ENCODE measurements around the gene PRKAA1. TPM values are rescaled to one million over a fixed set of nuclear protein-coding genes. Genes with fewer than 3 reads are reported as not detected.
"Not testable (repeated sequence)": the region's sequence is repeated elsewhere in the genome, so short reads cannot be mapped to it uniquely, and the experiment has no call there.

Gene PRKAA1
- polyA plus RNA-seq, 2 of the 4 experiments (the other 2 are of a cell fraction): 51.5 to 107 TPM

- TF ChIP-seq REST (IDR thresholded peaks at IDR 0.05) (no peak), CHD4 (IDR thresholded peaks at IDR 0.05; ENCODE audit: borderline replicate concordance) (no peak)
Observed at GRCh38 chr5:40826489-40827187, 28.5 kb upstream of the PRKAA1 start (continued).

GRCh38 chr5:40825461-40826043 is 27.4 kb upstream of the PRKAA1 start:
- 96% methylated on average over 11 of the region's 11 CpGs for WGBS (ENCODE audit: missing lambda C conversion rate)
- peak; percentile 28 to 36; a peak in 5 of 6 replicates for ATAC-seq

GRCh38 chr5:40823459-40823858 is 25.3 kb upstream of the PRKAA1 start:
- TF ChIP-seq JUNB (IDR thresholded peaks at IDR 0.05): no peak
- DNase-seq (ENCODE audit: low read depth in 1 of 2, low spot score in 1 of 2): no peak
- no peak for FAIRE-seq
- no peak overlapping the region for H3K4me3 ChIP-seq
- WGBS (ENCODE audit: missing lambda C conversion rate): 40% methylated on average over 1 of the region's 1 CpG
- no peaks in the 10 kb centered on the region for H3K9me3 ChIP-seq
- H3K27ac ChIP-seq: no peak overlapping the region
- no peak overlapping the region for H3K4me2 ChIP-seq
- no peaks in the 10 kb centered on the region for H3K4me1 ChIP-seq
- peak; percentile 55 to 69 for ATAC-seq
- CTCF ChIA-PET: interaction anchor here (0.8 to 1.0 kb wide), 2 partner anchors 10 to 18 kb away, joined by 3 to 4 read pairs; no protein-coding TSS in a partner anchor
- POLR2A ChIA-PET: interaction anchor here (0.6 to 1.0 kb wide), 4 partner anchors 25 to 1777 kb away, joined by 4 to 11 read pairs (median 8); partner anchors contain the start of gene PRKAA1

More at GRCh38 chr5:40825461-40826043, 27.4 kb upstream of the PRKAA1 start:
- TF ChIP-seq HOXA7 (CRISPR knock-in tag; IDR thresholded peaks at IDR 0.05) (peak; percentile 80; the same call in 1 of the 2 replicates), TFCP2L1 (CRISPR knock-in tag; IDR thresholded peaks at IDR 0.05) (0 out of 2 replicates have a peak, but pooled peaks have one; percentile 82), FOSL2 (CRISPR knock-in tag; IDR thresholded peaks at IDR 0.05) (0 out of 2 replicates have a peak, but pooled peaks have one; percentile 23), RARB (CRISPR knock-in tag; IDR thresholded peaks at IDR 0.05) (peak; percentile 78), ATOH8 (CRISPR knock-in tag; IDR thresholded peaks at IDR 0.05; ENCODE audit: low read depth) (0 out of 2 replicates have a peak, but pooled peaks have one; percentile 51), FOSB (CRISPR knock-in tag; IDR thresholded peaks at IDR 0.05) (peak; percentile 87), POLR2AphosphoS2 (conservative IDR thresholded peaks at IDR 0.05; ENCODE audit: low read length) (peak; percentile 95; the same call in 1 of the 2 replicates), TP53 (CRISPR knock-in tag; IDR thresholded peaks at IDR 0.05) (peak; percentile 87; the same call in 1 of the 2 replicates)
- DNase-seq (ENCODE audit: low read depth in 1 of 2, low spot score in 1 of 2); H3K9me3 ChIP-seq; H3K4me2 ChIP-seq; FAIRE-seq; H3K4me3 ChIP-seq; H3K4me1 ChIP-seq; H3K27ac ChIP-seq; TF ChIP-seq FOSL2 (IDR thresholded peaks at IDR 0.05): not testable (repeated sequence)
- POLR2A ChIA-PET: interaction anchor here (1.0 kb wide), 1 partner anchor 10 kb away, joined by 3 read pairs; the partner anchor contains the start of gene RPL37
- CTCF ChIA-PET: interaction anchor here (1.0 kb wide), 1 partner anchor 70 kb away, joined by 3 read pairs; the partner anchor contains the start of gene TTC33

- Histone ChIP-seq H3K27ac (no peak overlapping the region), H3K9me3 (no peaks in the 10 kb centered on the region), H3K4me1 (peaks cover under 1% of the 10 kb centered on the region; the same call in 1 of the 3 replicates), H3K4me2 (no peak overlapping the region), H3K4me3 (no peak overlapping the region)
- WGBS (ENCODE audit: missing lambda C conversion rate): 94% methylated on average over 2 of the region's 2 CpGs
- ChIA-PET POLR2A (no interaction called here), CTCF (interaction anchor here (0.9 kb wide), 1 partner anchor 17 kb away, joined by 3 read pairs; no protein-coding TSS in a partner anchor)
- ATAC-seq: no peak
- no peak for FAIRE-seq
- no peak for TF ChIP-seq NR3C1 (IDR thresholded peaks at IDR 0.05)
- no peak for TF ChIP-seq FOSL2 (IDR thresholded peaks at IDR 0.05)
- no peak for TF ChIP-seq FOSL2 (CRISPR knock-in tag; IDR thresholded peaks at IDR 0.05)
- no peak for TF ChIP-seq POLR2A (IDR thresholded peaks at IDR 0.05; ENCODE audit: low read length)
- no peak for DNase-seq (ENCODE audit: low read depth in 1 of 2, low spot score in 1 of 2)
Observed at GRCh38 chr5:40813698-40814281, 15.6 kb upstream of the PRKAA1 start.

Data from A549 (cell line).